Lower leg skin (tissue), 4 donors: ENCODE measurements around the gene KRTAP9-3. TPM values are rescaled to one million over a fixed set of nuclear protein-coding genes. Genes with fewer than 3 reads are reported as not detected.

Experiments
- DNase-seq, 2 donors: peaks; one replicate each; pipeline ENCODE4 v3.0.0-alpha.2; 2019; ENCODE audit warnings: low spot score in 2 of 2
- H3K4me3 ChIP-seq: fragments of 200-600 bp; sonication (generic); 2 replicates; pipeline ENCODE4 v1.5.1; 2017; ENCODE audit warnings: mild to moderate bottlenecking, low read depth; ENCODE audit not compliant: poor library complexity, severe bottlenecking
- POLR2A ChIP-seq, 2 donors: fragments of 450-650 bp; IDR thresholded peaks; one replicate each; pipeline ENCODE4 v1.6.1; 2016 to 2017; ENCODE audit warnings: antibody characterized with exemption in 2 of 2, mild to moderate bottlenecking in 1 of 2, moderate library complexity in 1 of 2
- WGBS, 2 donors: methylation state at CpG; one replicate each; pipeline ENCODE4 v1.1.5; 2018; 5-methylcytosine and 5-hydroxymethylcytosine counted together
- intact Hi-C: fragments of 100-400 bp; cut with DNase I; formaldehyde crosslinking; loops from one replicate; pipeline ENCODE4 v1.15.0; 2023; ENCODE audit warnings: low total_unique reads
- total RNA-seq, 4 donors: library from RNA; depleted of rRNA; stranded (reverse); fragments of >200 nt; gene quantifications; one replicate each; pipeline ENCODE4 v1.1.0, GENCODE V29; 2016
- TF ChIP-seq, protein P1 (sequence below), 3 donors: fragments of 450-650 bp; IDR thresholded peaks; one replicate each; pipeline ENCODE4 v1.5.1; 2016; ENCODE audit warnings: antibody characterized with exemption in 3 of 3, mild to moderate bottlenecking in 3 of 3, moderate library complexity in 2 of 3

The KRTAP9-3 gene
- total RNA-seq, 4 donors from 2014 or later, result 0.27 to 218 (median 8.7) TPM; not detected in 1

DNA sequence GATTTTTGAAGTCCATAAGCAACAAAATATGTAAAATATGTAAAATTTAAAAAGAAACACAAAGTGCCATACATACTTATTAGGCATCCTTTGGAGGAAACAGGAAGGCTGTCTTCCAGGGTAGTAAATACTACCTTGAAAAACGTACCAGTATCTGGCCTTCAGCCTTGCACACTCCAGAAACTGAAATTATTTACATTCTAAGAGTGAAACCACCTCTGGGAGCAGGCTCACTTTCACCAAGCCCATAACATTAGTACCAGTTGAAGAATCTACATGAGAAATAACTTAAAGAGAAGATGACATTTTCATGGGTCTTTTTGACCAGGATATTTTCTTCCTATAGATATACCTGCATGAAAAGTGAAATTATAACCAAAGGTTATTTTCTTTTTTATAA lies 36.2 kb upstream of the KRTAP9-3 start:
- TF ChIP-seq, protein P1, sequence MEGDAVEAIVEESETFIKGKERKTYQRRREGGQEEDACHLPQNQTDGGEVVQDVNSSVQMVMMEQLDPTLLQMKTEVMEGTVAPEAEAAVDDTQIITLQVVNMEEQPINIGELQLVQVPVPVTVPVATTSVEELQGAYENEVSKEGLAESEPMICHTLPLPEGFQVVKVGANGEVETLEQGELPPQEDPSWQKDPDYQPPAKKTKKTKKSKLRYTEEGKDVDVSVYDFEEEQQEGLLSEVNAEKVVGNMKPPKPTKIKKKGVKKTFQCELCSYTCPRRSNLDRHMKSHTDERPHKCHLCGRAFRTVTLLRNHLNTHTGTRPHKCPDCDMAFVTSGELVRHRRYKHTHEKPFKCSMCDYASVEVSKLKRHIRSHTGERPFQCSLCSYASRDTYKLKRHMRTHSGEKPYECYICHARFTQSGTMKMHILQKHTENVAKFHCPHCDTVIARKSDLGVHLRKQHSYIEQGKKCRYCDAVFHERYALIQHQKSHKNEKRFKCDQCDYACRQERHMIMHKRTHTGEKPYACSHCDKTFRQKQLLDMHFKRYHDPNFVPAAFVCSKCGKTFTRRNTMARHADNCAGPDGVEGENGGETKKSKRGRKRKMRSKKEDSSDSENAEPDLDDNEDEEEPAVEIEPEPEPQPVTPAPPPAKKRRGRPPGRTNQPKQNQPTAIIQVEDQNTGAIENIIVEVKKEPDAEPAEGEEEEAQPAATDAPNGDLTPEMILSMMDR (IDR thresholded peaks at IDR 0.05), result no peak
- no peak for TF ChIP-seq POLR2A (IDR thresholded peaks at IDR 0.05)
- DNase-seq, result no peak
- intact Hi-C loops, result no loop called here
- WGBS, 2 donors, result 45 to 49% methylated on average over 1 of the region's 1 CpG
- H3K4me3 ChIP-seq, result no peak overlapping the region

DNA sequence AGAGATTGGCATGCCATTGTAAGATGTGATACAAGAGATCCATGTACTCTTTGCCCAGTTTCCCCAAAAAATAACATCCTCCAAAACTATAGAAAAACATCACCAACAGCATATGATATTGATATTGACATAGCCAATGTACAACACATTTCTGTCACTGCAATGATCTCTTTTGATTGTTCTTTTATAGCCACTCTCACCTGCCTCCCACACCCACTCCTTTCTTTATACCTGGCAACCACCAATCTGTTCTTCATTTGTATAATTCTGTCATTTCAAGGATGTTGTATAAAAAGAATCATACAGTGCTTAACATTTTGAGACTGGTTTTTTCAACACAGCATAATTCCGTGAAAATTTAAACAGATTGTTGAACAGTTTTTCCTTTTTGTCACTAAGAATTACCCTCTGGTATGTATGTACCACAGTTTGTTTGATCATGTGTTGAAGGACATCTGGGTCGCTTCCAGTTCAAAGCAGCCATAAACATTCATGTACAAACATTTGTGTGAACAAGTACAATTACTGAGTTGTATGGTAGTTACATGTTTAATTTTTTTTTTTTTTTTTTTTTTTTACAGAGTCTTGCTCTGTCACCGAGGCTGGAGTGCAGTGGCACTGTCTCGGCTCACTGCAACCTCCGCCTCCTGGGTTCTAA lies 32.7 kb upstream of the KRTAP9-3 start:
- no peak overlapping the region for H3K4me3 ChIP-seq
- 59 to 69% methylated on average over 4 to 5 of the region's 5 CpGs for WGBS, 2 donors
- TF ChIP-seq, protein P1 (IDR thresholded peaks at IDR 0.05), result no peak
- no peak for TF ChIP-seq POLR2A (IDR thresholded peaks at IDR 0.05)
- intact Hi-C loops, result no loop called here
- DNase-seq, result no peak

GRCh38 chr17:41211845-41212466 lies 20.3 kb upstream of the KRTAP9-3 start:
- TF ChIP-seq, protein P1 (IDR thresholded peaks at IDR 0.05), result no peak
- TF ChIP-seq POLR2A (IDR thresholded peaks at IDR 0.05), result no peak
- DNase-seq, result no peak
- no peak overlapping the region for H3K4me3 ChIP-seq
- intact Hi-C loops, result no loop called here
- WGBS, 2 donors, result 39 to 44% methylated on average over 1 of the region's 1 CpG

DNA sequence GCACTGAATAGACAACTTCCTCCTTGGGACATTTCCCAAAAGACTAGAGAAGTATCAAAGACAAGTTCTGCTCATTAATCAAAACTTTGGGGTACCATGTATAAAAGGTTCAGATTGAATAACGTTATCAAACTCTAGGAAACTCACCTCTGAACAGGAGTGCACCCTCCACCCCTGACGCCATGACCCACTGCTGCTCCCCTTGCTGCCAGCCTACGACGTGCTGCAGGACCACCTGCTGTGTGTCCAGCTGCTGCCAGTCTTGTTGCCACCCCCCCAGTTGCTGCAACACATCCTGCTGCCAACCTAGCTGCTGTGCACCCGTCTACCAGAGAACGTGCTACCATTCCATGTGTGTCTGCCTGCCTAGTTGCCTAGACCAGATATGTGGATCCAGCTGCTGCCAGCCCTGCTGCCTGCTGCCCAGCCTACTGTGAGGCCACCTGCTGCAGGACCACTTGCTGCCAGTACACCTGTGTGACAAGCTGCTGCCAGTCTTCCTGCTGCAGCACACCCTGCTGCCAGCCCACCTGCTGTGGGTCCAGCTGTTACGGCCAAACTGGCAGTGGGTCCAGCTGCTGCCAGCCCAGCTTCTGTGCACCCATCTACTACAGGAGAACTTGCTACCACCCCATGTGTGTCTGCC lies 19.6 kb upstream of the KRTAP9-3 start:
- H3K4me3 ChIP-seq, result no peak overlapping the region
- DNase-seq, result no peak
- intact Hi-C loops, result no loop called here
- WGBS, 2 donors, result 77 to 84% methylated on average over 7 of the region's 7 CpGs
- TF ChIP-seq, protein P1 (IDR thresholded peaks at IDR 0.05), result no peak
- no peak for TF ChIP-seq POLR2A (IDR thresholded peaks at IDR 0.05)

DNA sequence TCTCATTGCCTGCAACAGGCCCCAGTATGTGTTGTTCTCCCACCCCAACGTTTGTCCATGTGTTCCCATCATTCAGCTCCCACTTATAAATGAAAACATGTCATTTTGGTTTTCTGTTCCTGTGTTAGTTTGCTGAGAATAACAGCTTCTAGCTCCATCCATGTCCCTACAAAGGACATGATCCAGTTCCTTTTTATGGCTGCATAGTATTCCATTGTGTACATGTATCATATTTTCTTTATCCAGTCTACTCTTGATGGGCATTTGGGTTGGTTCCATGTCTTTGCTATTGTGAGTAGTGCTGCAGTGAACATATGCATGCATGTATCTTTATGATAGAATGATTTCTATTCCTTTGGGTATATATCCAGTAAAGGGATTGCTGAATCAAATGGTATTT lies 16.6 kb upstream of the KRTAP9-3 start:
- H3K4me3 ChIP-seq, result no peak overlapping the region
- intact Hi-C loops, result no loop called here
- DNase-seq, result no peak
- TF ChIP-seq, protein P1 (IDR thresholded peaks at IDR 0.05), result no peak
- no peak for TF ChIP-seq POLR2A (IDR thresholded peaks at IDR 0.05)
- 69 to 84% methylated on average over 1 of the region's 1 CpG for WGBS, 2 donors
